ENCODE measurements around the gene HS6ST2.

HS6ST2 gene

DNA sequence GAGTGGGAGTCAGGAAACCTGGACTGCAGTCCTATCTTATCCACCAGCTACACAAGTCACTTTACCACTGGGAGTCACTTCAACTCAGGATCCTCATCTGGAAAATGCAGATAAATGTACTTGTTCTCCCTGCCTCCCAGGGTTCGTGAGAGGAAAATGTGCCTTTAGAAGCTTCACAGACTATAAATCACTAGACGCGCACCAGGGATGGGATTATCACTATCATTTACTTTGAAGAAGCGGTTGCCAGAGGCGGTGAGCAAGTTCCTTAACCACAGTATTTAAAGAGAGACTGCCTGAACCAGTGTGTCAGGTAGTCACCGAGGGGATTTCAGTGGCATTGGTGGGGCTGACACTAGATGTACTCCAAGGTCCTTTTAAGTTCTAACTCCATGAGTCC, 219.5 kb downstream of the HS6ST2 start:
- no peak for DNase-seq

- no peak for DNase-seq
Measured at GRCh38 chrX:132737743-132738142, 220.7 kb downstream of the HS6ST2 start.

DNA sequence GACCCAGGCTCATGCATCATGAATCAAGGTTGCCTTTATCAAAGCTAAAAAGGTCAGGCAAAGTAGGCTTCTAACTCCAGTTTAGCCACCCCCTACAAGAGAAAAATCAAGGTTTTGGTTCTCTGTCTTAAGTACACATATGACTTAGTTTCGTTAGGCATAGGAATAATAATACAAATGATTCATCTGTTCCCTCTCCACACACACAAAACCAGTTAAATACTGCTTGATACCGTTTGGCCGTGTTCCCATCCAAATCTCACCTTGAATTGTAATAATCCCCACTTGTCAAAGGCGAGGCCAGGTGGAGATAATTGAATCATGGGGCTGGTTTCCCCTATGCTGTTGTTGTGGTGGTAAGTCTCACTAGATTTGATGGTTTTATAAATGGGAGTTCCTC, 226.2 kb downstream of the HS6ST2 start:
- DNase-seq: no peak

- no peak for DNase-seq
Measured at GRCh38 chrX:132730726-132731125, 227.7 kb downstream of the HS6ST2 start.

DNA sequence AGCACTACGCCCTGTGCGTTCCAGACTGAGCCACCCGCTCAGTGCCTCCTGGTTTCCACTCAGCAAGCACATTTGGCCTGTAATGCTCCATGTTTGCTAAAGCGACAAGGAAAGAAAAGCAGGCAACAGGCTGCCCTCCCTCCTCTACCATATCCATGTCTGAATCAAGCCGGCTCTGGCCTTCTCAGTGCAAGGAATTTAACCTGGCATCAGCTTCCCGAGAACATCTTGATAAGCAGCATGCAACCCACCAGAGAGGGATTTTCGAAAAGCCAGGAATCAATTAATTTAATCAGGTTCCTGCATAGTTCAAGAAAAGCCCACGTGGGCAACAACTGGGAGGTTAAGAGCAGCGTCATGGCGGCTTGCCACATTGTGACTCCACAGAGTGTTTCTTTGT, 228.2 kb downstream of the HS6ST2 start:
- no peak for DNase-seq

- no peak for DNase-seq
Measured at GRCh38 chrX:132728296-132728695, 230.1 kb downstream of the HS6ST2 start.

DNA sequence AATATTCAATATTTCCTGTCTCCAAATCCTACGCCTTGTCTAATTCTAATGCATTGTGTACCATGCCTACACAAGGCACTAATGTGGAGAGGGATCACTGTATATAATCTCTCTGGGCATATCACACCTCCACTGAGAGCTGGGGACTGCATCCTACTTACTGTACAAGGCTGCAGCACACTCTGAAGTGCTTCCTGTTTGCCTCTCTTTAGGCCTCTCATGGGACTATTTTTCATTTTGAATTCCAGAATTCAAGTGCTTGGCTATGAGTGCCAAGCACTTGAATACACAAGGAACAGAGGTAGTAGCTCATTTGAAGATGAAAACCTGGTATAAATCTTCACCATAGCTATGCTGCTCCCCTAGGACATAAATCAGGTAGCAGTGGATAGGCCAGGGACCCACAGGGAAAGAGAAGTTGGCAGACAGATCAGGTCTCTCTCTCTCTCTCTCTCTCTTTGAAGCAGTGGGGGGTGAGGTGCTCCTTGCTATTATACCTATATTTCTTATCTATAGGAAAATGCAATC, 239.9 kb downstream of the HS6ST2 start:
- no peak for DNase-seq

GRCh38 chrX:132716006-132716405, 242.4 kb downstream of the HS6ST2 start:
- DNase-seq: no peak

- no peak for DNase-seq
Measured at GRCh38 chrX:132714913-132715312, 243.5 kb downstream of the HS6ST2 start.

- DNase-seq: no peak
Measured at GRCh38 chrX:132712350-132712749, 246.1 kb downstream of the HS6ST2 start.

- no peak for DNase-seq
Measured at GRCh38 chrX:132710656-132711155, 247.7 kb downstream of the HS6ST2 start.

DNA sequence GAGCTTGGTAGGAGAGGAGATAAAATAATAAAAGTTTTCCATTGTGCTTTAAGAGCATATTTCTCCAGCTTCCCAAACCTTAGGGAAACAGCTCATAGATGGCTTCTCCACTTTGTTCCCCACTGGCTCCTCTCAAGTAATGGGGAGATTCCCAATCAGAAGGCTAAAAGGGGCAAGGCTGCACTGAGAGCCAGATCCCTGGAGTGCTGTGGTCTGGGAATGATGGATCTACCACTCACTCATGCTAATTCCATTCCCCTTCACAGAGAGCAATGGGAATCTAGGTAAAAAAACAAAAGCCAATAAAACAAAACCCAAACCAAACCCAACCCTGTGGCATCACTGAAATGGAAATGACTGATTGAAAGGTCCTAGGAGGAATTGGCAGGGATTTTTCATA, 249.9 kb downstream of the HS6ST2 start:
- DNase-seq: no peak

GRCh38 chrX:132704769-132705168, 253.7 kb downstream of the HS6ST2 start:
- DNase-seq: no peak

GRCh38 chrX:132694382-132694781, 264.0 kb downstream of the HS6ST2 start:
- DNase-seq: no peak

GRCh38 chrX:132692526-132692925, 265.9 kb downstream of the HS6ST2 start:
- no peak for DNase-seq

DNA sequence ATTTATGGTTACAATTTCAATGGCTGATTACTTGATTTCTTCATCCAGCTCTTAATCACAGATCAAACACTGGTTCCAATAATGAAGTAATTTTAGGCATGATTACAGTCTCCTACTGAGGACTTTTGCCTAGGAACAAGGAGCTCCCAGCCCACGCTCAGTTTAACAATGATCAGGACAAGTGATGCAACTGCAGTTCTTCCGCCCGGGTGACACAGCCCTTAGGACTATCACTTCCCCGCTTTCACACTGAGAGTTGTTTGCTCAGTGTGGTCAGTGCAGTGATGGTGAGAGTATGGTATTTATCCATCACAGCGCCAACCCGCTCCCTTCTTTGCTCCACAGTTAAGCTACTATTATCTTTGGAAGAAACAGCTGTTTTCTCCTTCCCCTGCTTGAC, 266.4 kb downstream of the HS6ST2 start:
- DNase-seq: no peak

DNA sequence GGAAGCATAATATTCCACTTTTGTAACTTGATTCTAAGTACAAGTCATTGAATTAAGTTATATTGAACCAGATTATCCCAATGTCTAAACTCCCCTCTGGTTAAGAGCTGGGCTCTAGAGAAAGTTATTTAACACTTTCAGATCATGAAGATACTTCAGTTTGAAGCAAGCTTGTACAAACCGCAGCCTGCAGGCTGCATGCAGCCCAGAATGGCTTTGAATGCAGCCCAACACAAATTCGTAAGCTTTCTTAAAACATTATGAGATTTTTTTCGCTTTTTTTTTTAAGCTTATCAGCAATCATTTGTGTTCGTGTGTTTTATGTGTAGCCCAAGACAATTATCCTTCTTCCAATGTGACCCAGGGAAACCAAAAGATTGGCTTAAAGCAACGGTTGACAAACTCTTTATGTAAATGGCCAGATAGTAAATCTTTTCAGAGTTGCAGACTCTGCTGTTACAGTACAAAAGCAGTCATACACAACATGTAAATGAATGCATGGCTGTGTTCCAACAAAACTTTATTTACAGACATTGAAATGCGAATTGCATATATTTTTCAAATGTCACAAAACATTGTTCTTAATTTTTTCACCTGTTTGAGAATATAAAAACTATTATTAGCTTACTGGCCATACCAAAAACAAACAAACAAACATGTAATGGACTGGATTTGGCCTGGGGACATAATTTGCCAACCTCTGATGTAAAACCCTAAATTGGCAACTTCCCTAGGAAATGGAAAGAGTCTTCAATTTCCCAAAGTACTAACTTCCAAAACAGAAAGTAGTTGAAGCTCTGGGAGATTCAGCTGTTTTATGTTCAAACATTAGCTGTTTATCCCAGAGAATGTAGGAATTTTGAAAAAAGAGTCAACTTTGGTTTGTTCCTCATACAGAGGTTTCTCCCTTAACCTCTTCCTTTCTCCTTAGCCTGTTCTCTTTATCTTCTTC, 268.5 kb downstream of the HS6ST2 start:
- no peak for DNase-seq

DNA sequence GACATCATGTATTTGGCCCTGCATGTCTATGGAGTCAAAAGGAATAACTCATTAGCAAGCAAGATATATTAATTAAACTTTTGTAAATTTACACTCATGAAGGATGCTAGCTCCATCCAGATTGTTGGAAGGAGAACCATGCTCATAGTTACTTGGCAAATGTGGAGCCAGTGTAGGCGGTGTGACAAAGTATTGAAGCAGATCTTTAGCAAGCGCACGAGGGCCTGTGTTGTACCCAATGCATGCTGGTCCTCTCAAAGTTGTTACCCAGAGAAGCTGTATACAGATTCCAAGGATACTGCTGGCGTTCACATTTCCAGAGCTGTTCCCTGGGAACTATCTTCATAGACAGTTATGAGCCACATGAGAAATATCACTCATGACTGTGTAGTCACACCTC, 273.2 kb downstream of the HS6ST2 start:
- DNase-seq: no peak

- no peak for DNase-seq
Measured at GRCh38 chrX:132677233-132677716, 281.2 kb downstream of the HS6ST2 start.

- DNase-seq: no peak
Measured at GRCh38 chrX:132676561-132677186, 281.8 kb downstream of the HS6ST2 start.

DNA sequence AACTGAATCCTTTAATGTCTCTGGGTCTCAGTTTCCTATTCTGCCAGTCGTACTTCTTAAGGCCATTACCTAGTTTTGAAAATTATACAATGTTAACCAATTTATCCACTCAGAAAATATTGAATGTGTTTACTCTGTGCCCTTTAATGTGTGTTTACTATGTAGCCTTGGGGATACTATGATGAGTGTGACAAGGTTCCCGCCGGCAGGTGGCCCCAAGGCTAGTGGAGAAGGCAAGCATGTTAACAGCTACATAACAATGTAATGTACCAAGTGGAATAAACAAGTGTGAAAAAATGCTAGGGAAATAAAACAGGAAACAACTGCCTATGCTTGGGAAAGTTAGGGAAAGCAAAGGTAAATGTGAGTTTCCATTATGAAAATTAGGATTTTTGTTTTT, 282.3 kb downstream of the HS6ST2 start:
- no peak for DNase-seq

- no peak for DNase-seq
Measured at GRCh38 chrX:132673331-132673730, 285.1 kb downstream of the HS6ST2 start.

DNA sequence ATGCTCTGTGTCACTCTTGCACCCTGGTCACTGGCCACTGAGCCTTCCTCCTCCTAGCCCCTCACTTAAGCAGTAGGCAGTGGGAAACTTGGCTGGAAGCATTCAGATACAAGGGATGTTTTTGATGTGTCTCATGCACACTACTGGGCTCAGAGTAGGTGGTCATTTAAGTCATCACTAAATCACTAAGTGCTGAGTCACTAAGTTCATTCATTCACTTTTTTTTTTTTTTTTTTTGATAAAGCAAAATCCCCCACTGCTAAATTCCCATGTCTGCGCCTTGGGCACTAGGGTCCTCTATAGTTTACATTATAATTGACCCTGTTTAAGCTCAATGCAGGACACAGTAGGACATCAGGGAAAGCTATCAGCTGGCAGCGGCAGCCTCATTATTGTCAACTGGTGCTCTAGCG, 287.2 kb downstream of the HS6ST2 start:
- DNase-seq: no peak

DNA sequence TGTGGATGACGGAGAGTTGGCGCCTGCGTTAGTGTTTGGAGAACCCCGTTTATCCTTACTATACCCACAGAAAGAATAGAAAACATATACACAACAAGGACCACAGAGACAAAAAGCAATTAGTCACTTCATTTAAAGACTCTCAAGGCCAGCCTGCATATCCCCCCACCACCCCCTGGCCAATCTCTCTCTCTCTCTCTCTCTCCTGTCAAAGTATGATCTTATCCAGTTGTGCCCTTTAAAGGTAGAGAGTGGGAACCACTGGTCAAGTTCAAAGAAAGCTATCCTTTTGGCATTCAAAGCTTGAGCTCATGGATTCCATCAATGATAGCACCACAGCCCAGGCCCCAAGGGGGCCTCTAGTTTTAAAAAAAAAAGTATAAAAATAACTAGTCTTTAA, 289.3 kb downstream of the HS6ST2 start:
- DNase-seq: no peak
